Stimulated activated CD8-positive, alpha-beta memory T cell treated with anti-CD3 and anti-CD28 coated beads, Interleukin-15, amount 100 ng/mL, for 24 hours (primary cell): ENCODE measurements around the gene GGTLC1.
"Not testable (repeated sequence)": the region's sequence is repeated elsewhere in the genome, so short reads cannot be mapped to it uniquely, and the experiment has no call there.

ENCODE experiments used
- DNase-seq: peaks from one replicate; pipeline ENCODE4 v3.0.0-alpha.2; 2020; ENCODE audit warnings: low read depth

Gene GGTLC1

GRCh38 chr20:23994001-23994633 is 5.5 kb upstream of the GGTLC1 start:
- DNase-seq: not testable (repeated sequence)

DNA sequence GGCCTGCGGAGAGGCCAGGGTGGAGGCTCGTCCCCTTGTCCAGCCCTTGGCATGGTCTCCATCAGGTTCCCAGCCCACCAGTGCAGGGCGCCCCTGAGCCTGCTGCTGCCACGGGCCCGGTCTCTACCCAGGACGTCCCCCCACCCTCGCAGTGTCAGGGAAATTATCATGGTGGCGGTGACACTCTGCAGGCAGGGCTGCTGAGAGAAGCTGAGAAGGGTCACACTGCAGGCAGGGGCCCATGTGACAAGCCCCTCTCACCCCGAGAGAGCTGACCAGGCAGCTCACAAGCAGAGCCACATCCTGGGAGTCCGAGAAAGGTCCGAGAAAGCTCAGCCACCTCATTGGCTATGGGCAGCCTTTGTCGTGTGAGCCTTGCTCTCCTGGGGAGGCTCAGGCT is 4.9 kb upstream of the GGTLC1 start:
- not testable (repeated sequence) for DNase-seq

DNA sequence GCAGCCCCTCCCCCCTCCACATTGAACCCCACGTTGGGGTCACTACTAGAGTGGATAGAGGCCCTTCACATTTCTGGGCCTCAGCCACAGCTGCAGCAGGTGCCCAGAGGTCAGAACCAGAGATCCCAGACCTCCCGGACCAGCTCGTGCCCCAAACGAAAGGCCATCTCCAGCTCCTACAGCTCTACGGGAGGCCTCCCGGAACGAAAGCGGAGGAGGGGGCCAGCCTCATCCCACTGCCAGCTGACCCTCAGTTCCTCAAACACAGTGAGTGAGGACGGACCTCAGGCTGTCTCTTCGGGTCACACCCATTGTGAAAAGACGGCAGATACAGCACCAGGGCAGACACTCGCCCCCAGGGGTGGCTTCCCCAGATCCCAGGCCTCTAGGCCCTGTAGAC is 1.7 kb upstream of the GGTLC1 start:
- not testable (repeated sequence) for DNase-seq

DNA sequence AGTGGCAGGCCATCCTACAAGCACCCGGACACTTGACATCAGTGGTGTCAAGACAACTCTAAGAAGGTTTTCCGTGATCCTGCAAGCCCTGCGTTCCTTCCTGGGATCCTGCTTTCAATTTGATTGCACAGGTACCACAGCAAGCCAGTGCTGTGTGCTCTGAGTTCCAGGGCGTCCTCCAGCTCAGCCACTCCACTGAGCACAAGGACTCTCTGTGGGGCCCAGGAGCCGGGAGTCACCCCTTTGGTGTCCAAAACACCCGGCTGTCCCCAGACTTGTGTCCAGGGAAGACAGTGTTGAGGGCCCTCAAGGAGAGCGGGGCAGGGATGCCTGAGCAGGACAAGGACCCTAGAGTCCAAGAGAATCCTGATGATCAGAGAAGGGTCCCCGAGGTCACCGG is 387 bp upstream of the GGTLC1 start:
- not testable (repeated sequence) for DNase-seq

GRCh38 chr20:23986716-23987115 is 1.9 kb downstream of the GGTLC1 start:
- DNase-seq: not testable (repeated sequence)

DNA sequence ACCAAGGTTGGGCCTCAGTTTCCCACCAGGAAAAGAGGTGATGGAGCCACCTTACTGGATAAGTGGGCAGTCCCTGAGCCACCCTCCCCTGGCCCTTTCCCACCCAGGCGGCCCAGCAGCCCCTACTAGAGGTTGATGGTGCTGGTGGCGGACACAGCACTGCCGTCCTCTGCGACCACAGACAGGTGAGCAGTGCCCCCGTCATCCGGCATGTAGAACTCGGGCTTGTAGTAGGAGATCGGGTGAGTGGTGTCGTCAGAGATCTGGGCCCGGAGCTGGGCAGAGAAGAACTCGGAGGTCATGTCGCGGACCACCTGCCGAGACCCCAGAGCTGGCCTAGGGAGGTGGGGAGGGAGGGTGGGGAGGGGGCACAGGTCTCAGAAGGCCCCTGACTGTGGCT is 2.3 kb downstream of the GGTLC1 start:
- not testable (repeated sequence) for DNase-seq

DNA sequence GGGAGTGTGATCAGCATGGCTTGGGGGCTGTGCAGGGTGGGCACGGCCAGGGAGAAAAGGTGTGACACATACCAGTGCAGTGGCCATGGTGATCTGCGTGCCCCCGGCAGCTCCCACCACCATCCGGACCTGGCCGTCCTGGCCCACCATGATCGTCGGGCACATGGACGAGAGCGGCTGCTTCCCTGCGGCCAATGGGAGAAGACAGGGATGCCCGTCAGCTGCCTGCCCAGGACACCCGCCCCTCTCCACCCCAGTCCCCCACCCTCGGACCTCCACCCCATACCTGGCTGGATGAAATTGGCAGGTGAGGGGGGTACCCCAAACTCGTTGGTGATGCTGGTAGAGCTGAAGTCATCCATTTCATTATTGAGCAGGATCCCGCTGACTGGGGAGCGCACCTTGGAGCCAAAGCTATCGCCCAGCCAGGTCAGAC is 2.8 kb downstream of the GGTLC1 start:
- not testable (repeated sequence) for DNase-seq

DNA sequence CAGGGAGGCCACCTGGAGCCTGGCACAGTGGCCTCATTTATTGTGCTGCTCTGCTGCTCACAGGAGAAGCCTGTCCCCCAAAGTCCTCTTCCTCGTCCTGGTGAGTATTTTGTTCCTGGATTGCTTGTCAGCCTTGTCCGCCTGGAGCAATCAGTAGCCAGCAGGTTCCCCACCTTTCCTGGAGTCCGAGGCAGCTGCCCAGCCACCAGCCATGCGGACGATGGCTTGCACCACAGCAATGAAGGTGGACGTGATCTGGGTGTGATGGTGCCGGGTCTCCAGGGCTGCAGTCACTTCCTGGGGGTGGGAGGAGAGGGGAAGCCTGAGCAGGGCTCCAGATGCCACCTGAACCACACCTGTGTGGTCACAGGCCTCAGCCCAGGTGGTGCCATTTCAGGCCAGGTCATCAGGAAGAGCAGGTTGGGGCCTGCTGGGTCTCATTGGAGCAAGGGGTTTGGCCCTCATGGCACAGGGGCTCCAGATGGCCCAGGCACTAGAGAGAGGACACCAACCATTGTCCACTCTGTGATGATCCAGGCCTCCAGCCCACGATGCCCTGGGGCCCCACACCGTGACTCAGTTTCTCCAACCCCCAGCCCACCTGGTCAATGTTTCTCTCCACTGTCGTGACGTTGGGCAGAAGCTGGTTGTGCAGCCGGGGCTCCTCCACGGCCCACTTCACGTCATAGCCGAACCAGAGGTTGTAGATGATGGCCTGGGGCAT is 3.4 kb downstream of the GGTLC1 start:
- DNase-seq: not testable (repeated sequence)

- DNase-seq: not testable (repeated sequence)
Observed at GRCh38 chr20:23984476-23985023, 4.0 kb downstream of the GGTLC1 start.

DNA sequence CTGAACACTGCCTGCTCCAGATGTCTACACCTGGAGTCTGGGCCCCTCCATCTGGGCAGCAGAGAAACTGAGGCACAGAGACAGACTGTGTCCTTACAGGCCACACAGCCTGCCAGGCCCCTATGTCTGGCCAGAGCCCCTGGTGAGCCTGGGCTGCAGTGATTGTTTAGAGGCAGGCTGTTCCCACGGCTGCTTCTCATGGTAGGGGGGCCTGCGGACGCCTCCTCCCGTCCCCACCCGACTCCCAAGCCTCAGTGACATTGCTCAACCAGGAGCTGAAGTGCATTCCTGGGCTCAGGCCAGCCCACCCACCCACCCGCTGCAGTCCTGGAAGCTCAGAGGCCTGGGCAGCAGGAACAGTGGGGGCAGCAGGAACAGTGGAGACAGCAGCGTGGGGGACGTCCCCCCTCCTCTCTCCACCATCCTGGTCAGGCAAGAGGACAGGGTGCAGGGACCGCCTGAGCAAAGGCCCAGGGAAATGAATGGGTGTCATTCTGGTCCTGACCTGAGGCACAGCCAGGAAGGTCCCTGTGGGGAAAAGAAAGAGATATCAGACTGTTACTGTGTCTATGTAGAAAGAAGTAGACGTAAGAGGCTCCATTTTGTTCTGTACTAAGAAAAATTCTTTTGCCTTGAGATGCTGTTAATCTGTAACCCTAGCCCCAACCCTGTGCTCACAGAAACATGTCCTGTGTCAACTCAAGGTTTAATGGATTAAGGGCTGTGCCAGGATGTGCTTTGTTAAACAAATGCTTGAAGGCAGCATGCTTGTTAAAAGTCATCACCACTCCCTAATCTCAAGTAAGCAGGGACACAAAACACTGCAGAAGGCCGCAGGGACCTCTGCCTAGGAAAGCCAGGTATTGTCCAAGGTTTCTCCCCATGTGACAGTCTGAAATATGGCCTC is 6.2 kb downstream of the GGTLC1 start:
- DNase-seq: not testable (repeated sequence)

DNA sequence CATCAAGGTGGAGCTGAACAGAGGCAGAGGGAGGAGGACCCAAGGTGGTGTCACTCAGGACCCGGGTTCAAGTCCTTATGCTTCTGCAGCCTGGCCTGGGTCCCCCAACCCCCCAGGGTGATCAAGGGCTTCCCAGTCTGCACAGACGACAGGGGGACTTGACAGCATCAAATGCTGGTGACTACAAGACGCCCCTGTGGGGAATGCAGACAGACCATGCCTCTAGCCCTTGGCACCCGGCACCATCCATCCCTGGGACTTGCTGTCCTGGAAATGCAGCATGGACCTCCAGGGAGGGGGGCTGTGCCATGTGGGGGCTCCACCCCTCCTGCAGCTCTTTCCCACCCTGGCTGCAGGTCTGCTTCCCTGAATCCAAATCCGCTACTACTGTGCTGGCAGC is 7.1 kb downstream of the GGTLC1 start:
- not testable (repeated sequence) for DNase-seq

DNA sequence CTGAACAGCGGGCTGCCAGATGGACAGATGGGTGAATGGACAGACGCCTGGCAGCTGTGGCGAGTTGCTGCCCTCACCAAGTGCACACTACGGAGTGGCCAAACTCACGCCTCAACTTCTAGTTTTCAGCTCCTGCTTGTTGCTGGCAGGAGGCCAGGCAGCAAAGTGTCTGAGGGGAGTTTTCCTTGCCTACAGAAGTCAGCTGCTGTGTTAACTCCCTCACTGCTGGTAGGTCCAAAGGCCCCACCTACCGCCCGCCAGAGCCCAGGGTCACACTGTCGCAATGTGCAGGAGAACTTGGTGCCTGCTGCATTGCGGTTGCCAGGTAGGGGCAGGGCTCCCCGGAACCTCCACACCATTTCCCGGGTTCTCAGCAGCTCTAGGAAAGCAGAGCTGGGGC is 7.6 kb downstream of the GGTLC1 start:
- DNase-seq: not testable (repeated sequence)

- not testable (repeated sequence) for DNase-seq
Observed at GRCh38 chr20:23979899-23980811, 8.4 kb downstream of the GGTLC1 start.

DNA sequence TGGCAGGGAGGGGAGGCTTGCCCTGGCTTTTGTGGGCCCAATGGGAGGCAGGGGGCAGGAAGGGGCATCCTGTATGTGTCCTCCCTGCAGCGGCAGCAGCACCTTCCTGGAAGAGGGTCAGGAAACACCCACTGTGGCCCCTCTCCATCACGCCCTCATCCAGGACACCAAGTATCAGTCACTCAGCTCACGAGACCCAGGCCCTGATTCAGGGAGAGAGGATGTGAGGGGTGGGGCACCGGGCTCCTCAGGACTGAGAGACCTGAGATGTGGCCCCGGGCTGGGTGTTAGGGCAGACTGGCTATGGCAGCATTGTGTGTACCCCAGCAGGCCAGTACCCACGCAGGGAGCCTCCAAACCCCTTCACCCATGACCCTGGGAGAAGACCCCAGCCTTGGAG is 9.2 kb downstream of the GGTLC1 start:
- DNase-seq: not testable (repeated sequence)

DNA sequence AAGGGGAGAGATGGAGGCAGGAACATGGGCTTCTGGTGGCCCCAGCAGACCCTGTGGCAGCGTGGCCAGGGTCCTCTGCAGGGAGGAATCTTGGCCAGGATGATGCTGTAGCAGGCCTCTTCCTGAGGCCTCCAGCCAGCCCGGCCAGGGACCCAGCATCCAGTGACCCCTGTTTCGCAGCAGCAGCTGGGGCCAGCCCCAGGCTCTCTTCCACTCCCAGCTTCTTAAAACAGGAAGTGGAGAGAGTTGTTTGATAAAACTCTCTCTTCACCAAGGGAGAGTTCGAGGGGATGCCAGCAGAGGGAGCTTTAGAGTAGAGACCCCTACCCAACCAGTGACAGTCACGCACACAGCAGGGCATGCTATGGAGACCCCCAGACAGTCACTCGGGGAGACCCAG is 10.1 kb downstream of the GGTLC1 start:
- not testable (repeated sequence) for DNase-seq

- no peak for DNase-seq
Observed at GRCh38 chr20:23974966-23975365, 13.6 kb downstream of the GGTLC1 start.

GRCh38 chr20:23971310-23971709 is 17.3 kb downstream of the GGTLC1 start:
- DNase-seq: no peak

GRCh38 chr20:23970049-23970448 is 18.5 kb downstream of the GGTLC1 start:
- no peak for DNase-seq

GRCh38 chr20:23967616-23967979 is 21.0 kb downstream of the GGTLC1 start:
- DNase-seq: no peak

- no peak for DNase-seq
Observed at GRCh38 chr20:23966927-23967615, 21.5 kb downstream of the GGTLC1 start.

GRCh38 chr20:23966298-23966697 is 22.3 kb downstream of the GGTLC1 start:
- DNase-seq: no peak
